Measurements from ENCODE around the gene PKD2. TPM values are rescaled to one million over a fixed set of nuclear protein-coding genes. Genes with fewer than 3 reads are reported as not detected.
"Not testable (repeated sequence)": the region's sequence is repeated elsewhere in the genome, so short reads cannot be mapped to it uniquely, and the experiment has no call there.

The PKD2 gene
- total RNA-seq, 1 donor from 2014 or later, result 58.3 TPM

DNA sequence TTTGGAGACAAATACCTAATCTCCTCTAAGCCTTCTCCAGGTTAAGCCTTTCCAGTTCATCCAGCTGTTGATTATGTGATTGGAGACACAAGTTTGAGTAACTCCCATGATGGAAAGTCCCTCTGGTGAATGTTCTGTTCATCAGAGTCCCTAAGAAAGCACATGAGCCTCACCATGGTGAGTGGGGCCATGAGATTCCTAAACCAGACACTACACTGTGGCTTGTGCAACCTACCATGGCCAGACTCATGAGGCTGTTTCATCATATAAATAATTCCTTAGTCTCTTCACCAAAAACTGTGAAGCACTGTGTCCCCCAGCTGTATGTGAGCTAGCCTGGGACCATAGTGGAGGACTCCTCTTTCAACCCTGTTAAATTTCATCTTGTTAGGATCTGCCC, 14.4 kb downstream of the PKD2 start:
- DNase-seq (ENCODE audit: low spot score in 2 of 2), result no peak
- no peak for FAIRE-seq

- FAIRE-seq (no peak), DNase-seq (ENCODE audit: low spot score in 2 of 2) (no peak)
Measured at GRCh38 chr4:88022289-88022688, 14.9 kb downstream of the PKD2 start.

- not testable (repeated sequence) for DNase-seq (ENCODE audit: low spot score in 2 of 2); FAIRE-seq
Measured at GRCh38 chr4:88025868-88026661, 18.6 kb downstream of the PKD2 start.

GRCh38 chr4:88027611-88028608, 20.5 kb downstream of the PKD2 start:
- FAIRE-seq, result no peak
- no peak for DNase-seq (ENCODE audit: low spot score in 2 of 2)

GRCh38 chr4:88028946-88029345, 21.5 kb downstream of the PKD2 start:
- FAIRE-seq, result no peak
- no peak for DNase-seq (ENCODE audit: low spot score in 2 of 2)

GRCh38 chr4:88029556-88029955, 22.1 kb downstream of the PKD2 start:
- FAIRE-seq, result no peak

GRCh38 chr4:88030565-88031310, 23.3 kb downstream of the PKD2 start:
- DNase-seq (ENCODE audit: low spot score in 2 of 2) (no peak), FAIRE-seq (no peak)

More at GRCh38 chr4:88029556-88029955, 22.1 kb downstream of the PKD2 start:
- no peak for DNase-seq (ENCODE audit: low spot score in 2 of 2)

DNA sequence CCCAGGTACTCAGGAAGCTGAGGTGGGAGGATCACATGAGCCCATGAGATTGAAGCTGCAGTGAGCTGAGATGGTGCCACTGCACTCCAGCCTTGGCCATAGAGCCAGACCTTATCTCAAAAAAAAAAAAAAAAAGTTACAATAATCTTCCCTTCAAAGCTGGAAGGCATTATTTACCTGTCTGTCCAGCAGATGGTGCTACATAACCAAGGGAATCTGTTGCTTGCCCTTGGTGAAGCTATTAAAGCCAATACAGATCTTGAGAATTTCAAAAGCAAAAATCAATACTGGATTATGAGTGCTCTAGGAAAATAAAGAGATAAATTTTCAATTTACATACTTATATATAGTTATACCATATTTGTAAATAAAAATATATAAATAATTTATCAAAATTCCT, 25.9 kb downstream of the PKD2 start:
- DNase-seq (ENCODE audit: low spot score in 2 of 2), result peak in 1 of 2 donors; percentile 30
- peak; percentile 39 for FAIRE-seq

DNA sequence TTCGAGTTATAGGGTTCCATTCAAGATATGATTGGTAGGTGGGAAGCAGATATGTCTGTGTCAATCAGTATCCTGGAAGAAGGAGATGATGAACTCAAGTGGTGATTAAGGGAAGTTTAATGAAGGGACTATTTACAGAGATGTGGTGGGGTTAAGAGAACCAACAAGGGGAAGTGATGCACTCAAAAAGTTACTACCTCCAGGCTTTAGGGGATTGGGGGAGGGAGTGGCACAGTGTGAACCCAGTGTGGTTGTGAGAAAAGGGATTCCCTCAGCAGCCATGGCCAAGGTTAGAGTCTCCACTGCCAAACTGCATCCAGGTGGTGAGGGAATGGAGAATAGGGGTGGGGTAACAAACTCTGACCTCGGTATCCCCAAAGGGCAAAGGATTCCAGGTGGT, 27.9 kb downstream of the PKD2 start:
- DNase-seq (ENCODE audit: low spot score in 2 of 2) (no peak), FAIRE-seq (no peak)

- no peak for FAIRE-seq
- DNase-seq (ENCODE audit: low spot score in 2 of 2), result no peak
Measured at GRCh38 chr4:88037447-88037846, 30.0 kb downstream of the PKD2 start.

DNA sequence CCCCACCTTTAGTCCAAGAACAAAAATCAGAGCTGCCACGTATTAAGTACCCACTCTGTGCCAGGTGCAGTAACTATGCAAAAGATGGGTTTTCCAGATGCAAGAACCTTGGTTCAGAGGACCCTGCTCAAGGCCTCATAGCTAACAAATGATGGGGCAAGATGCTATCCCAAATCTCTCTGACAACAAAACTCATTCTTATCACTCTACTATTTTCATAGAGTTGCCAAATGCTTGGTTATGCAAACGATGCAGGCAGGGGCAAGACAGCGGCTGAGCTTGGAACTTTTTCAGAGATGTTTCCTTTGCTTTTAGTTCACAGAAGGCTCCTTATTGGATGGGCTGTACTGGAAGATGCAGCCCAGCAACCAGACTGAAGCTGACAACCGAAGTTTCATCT, 30.5 kb downstream of the PKD2 start:
- FAIRE-seq, result no peak
- DNase-seq (ENCODE audit: low spot score in 2 of 2), result no peak

DNA sequence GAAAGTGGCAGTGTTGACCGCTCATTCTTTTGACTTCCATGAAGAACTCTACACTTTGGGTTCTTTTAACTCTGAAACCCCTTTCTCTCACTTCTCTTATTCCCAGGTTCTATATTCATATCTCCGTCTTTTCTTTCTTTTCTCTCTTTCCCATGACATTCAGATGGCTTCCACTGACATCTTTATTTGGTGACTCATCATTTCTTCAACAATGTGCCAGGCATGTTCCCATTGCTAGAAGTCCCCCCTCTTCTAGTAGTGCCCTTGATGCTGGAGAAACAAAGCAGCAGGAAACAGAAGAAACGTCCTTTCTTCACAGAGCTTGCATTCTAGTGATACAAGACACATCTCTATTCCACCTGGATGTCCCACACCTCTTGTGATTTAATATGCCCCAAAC, 33.3 kb downstream of the PKD2 start:
- FAIRE-seq, result no peak
- no peak for DNase-seq (ENCODE audit: low spot score in 2 of 2)

DNA sequence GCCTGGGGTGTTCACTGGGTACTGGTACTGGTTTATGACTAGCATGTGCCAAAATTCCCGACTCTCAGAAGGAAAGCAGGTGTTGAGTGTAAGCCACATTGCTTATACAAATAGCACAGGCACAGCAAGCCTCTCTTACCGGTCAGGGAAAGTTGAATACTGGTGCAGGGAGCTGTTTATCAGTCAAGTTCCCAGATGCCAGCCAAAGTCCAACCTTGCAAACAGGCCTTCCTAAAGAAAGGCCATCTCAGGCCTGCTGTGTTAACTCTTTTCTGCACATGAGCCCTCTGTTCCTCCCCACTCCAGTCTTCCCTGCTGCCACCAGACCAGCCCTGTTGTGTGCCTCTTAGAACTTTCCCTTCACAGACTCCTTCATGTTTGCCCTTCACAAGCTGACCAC, 34.2 kb downstream of the PKD2 start:
- no peak for DNase-seq (ENCODE audit: low spot score in 2 of 2)
- FAIRE-seq, result no peak

DNA sequence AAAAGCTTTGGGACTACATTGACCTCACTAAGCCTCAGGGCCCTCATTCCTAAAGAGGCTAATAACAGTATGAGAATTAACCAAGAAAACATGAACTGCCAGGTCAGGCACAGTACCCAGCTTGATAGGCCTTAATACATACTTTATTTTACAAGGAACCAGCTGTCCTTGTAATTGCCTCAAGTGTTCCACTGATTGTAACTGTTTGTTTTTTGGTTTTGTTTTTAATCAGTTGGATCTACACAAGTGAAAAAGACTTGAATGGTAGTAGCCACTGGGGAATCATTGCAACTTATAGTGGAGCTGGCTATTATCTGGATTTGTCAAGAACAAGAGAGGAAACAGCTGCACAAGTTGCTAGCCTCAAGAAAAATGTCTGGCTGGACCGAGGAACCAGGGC, 35.6 kb downstream of the PKD2 start:
- FAIRE-seq (no peak), DNase-seq (ENCODE audit: low spot score in 2 of 2) (no peak)

- FAIRE-seq, result no peak
Measured at GRCh38 chr4:88043586-88044340, 36.3 kb downstream of the PKD2 start.

DNA sequence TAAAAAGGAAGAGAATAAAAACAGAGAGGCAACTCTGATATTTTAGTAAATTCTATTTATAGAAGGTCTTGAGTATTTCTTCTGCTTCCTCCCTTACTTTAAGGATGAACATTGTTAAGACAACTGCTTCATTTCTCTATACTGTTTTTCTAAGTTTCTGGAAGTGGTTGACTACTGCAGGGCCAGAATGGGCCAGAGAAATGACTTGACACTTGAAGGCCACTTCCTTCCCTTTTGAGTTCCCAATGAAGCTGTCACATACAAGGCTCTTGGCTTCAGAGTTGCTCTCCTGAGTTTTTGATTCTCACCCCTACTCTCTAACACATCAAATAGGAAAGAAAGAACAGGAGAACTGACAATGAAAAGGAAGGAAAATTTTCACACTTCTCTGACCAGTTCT, 37.6 kb downstream of the PKD2 start:
- DNase-seq (ENCODE audit: low spot score in 2 of 2), result no peak
- no peak for FAIRE-seq

More at GRCh38 chr4:88043586-88044340, 36.3 kb downstream of the PKD2 start:
- no peak for DNase-seq (ENCODE audit: low spot score in 2 of 2)

DNA sequence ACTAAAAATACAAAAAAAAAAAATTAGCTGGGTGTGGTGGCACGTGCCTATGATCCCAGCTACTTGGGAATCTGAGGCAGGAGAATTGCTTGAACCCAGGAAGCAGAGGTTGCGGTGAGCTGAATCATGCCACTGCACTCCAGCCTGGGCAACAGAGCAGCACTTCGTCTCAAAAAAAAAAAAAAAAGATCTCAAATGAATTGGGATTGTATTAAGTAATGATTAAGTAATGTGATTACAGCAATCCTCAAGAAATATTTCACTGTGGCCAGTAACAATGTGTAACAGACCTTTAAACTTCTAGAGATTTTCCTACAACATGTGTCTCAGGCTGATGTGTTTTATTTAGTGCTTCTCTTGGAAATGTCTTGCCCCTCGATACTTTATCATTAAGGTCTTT, 46.8 kb downstream of the PKD2 start:
- FAIRE-seq (no peak), DNase-seq (ENCODE audit: low spot score in 2 of 2) (no peak)

DNA sequence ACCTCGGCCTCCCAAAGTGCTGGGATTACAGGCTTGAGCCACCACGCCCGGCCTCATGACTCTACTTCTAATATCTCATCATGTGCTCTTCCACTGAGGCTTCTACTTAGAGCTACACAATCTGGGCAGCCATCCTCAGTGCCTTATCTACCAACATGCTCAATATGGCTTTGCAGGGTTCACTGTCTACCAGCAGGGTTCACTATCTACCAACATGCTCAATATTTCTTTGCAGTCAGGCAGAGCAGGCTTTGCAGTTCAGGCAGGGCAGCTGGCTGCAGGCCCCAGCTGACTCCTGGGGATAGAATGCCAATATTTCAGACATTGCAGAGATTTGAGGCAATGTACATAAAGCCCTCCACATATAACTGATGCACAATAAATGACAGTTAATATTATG, 47.5 kb downstream of the PKD2 start:
- DNase-seq (ENCODE audit: low spot score in 2 of 2) (peak in 1 of 2 donors; percentile 12), FAIRE-seq (no peak)

- DNase-seq (ENCODE audit: low spot score in 2 of 2), result no peak
- FAIRE-seq, result no peak
Measured at GRCh38 chr4:88058295-88058694, 50.9 kb downstream of the PKD2 start.

DNA sequence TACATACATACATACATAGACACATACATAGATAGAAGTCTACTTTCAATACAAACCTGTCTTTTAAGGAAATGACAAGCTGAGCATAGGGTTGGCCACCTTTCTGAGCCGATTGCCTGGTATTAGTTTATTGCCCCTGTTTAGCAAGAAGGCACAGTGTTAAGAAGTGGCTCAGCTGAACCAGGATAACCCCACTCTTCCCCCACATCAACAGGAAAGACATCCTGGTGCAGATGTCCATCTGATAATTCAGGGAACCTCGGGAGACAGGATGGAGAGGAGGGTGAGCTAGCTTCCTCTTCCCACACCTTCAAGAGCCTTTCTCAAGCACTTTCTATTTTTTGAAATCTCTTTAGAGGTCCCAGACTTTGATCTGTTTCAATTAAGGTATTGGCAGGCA, 52.3 kb downstream of the PKD2 start:
- no peak for FAIRE-seq
- DNase-seq (ENCODE audit: low spot score in 2 of 2), result no peak
